Measurements from ENCODE around the gene CDC42EP2. TPM values are rescaled to one million over a fixed set of nuclear protein-coding genes. Genes with fewer than 3 reads are reported as not detected.

CDC42EP2 gene
- total RNA-seq, 4 donors from 2014 or later, result 26.3 to 63.4 (median 42.8) TPM

GRCh38 chr11:65362320-65362931, 47.8 kb downstream of the CDC42EP2 start:
- Histone ChIP-seq H3K27ac (no peak overlapping the region), H3K36me3 (no peaks in the 10 kb centered on the region), H3K4me3 (no peak overlapping the region), H3K9me3 (no peaks in the 10 kb centered on the region), H3K27me3 (no peaks in the 10 kb centered on the region), H3K4me1 (peaks cover 0 to 9% (median 0%) of the 10 kb centered on the region in 3 donors)
- no peak for ATAC-seq
- no peak for TF ChIP-seq POLR2AphosphoS5 (IDR thresholded peaks at IDR 0.05)
- TF ChIP-seq CTCF (IDR thresholded peaks at IDR 0.05), result no peak
- 77 to 98% methylated on average over 7 to 8 of the region's 10 CpGs for whole genome bisulfite sequencing, 2 donors (ENCODE audit: low coverage in 1 of 2)

- Histone ChIP-seq H3K4me3 (no peak overlapping the region), H3K36me3 (no peaks in the 10 kb centered on the region), H3K4me1 (peaks cover 0 to 9% (median 0%) of the 10 kb centered on the region in 3 donors), H3K27ac (no peak overlapping the region), H3K9me3 (no peaks in the 10 kb centered on the region), H3K27me3 (no peaks in the 10 kb centered on the region)
- no peak for ATAC-seq
- WGBS, 2 donors (ENCODE audit: low coverage in 1 of 2), result 75 to 88% methylated on average over 3 to 6 of the region's 6 CpGs
- TF ChIP-seq CTCF (IDR thresholded peaks at IDR 0.05), result no peak
- no peak for TF ChIP-seq POLR2AphosphoS5 (IDR thresholded peaks at IDR 0.05)
Measured at GRCh38 chr11:65362966-65363365, 48.3 kb downstream of the CDC42EP2 start.

DNA sequence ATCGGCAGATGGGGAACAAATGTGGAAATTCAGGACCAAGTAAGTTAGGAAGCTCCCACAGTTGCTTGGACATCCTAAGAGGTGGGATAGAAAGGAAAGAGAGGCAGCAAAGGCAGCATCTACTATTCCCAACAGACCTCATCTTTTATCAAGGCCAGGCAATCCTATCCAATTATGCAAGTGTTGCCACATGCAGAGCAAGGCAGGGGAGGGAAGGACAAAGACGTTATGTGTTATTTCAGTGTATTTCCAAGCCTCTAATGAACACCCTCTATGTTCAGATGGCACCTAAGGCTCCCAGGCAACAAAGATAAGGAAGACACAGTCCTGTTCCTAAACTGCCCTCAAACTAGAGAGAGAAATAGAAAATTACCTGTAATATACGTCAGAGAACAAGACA, 49.1 kb downstream of the CDC42EP2 start:
- no peak overlapping the region for H3K27ac ChIP-seq
- no peak for ATAC-seq
- no peak overlapping the region for H3K4me3 ChIP-seq
- TF ChIP-seq POLR2AphosphoS5 (IDR thresholded peaks at IDR 0.05), result no peak
- TF ChIP-seq POLR2A (IDR thresholded peaks at IDR 0.05), result no peak
- TF ChIP-seq CTCF (IDR thresholded peaks at IDR 0.05), result no peak
- no peak for TF ChIP-seq EP300 (IDR thresholded peaks at IDR 0.05)
- peaks cover 0 to 9% (median 0%) of the 10 kb centered on the region in 3 donors for H3K4me1 ChIP-seq
- H3K27me3 ChIP-seq, result no peaks in the 10 kb centered on the region
- no peaks in the 10 kb centered on the region for H3K36me3 ChIP-seq
- H3K9me3 ChIP-seq, result no peaks in the 10 kb centered on the region
- WGBS, 2 donors (ENCODE audit: low coverage in 1 of 2), result 53 to 71% methylated on average over 2 of the region's 3 CpGs

DNA sequence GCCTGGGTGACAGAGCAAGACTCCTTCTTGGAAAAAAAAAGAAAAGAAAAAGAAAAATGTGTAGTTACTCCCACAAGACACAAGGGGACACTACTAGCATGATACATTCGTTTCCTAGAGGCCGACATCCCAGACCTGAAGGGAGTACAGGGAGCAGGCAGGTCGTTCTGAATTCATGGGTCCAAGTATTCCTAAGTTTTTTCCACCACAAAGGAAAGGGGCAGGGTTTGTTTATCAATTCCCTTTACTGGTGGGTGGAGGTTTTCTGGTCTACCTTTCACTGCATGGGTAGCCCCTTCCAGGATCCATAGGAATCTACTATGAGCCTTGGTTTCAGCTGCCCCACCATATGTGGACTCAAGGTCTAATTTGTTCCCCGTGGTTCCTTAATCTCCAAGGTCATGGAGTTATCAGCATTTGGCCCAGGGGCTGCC, 51.7 kb downstream of the CDC42EP2 start:
- TF ChIP-seq CTCF (IDR thresholded peaks at IDR 0.05), result peak in 3 of 4 experiments; percentile 82 to 87 (median 83)
- no peak for TF ChIP-seq POLR2AphosphoS5 (IDR thresholded peaks at IDR 0.05)
- H3K4me3 ChIP-seq, result no peak overlapping the region
- H3K36me3 ChIP-seq, result no peaks in the 10 kb centered on the region
- no peaks in the 10 kb centered on the region for H3K9me3 ChIP-seq
- ATAC-seq, result peak; percentile 79
- H3K27ac ChIP-seq, result no peak overlapping the region
- WGBS, 2 donors (ENCODE audit: low coverage in 1 of 2), result 4 to 5% methylated on average over 3 to 4 of the region's 4 CpGs
- peaks cover 0 to 9% (median 0%) of the 10 kb centered on the region in 3 donors for H3K4me1 ChIP-seq
- H3K27me3 ChIP-seq, result no peaks in the 10 kb centered on the region

GRCh38 chr11:65370659-65371049, 56.0 kb downstream of the CDC42EP2 start:
- peaks cover 0 to 9% (median 0%) of the 10 kb centered on the region in 3 donors for H3K4me1 ChIP-seq
- no peak overlapping the region for H3K4me3 ChIP-seq
- H3K27me3 ChIP-seq, result no peaks in the 10 kb centered on the region
- no peak for TF ChIP-seq EP300 (IDR thresholded peaks at IDR 0.05)
- TF ChIP-seq CTCF (IDR thresholded peaks at IDR 0.05), result no peak
- no peak for TF ChIP-seq POLR2A (IDR thresholded peaks at IDR 0.05)
- TF ChIP-seq POLR2AphosphoS5 (IDR thresholded peaks at IDR 0.05), result no peak
- H3K9me3 ChIP-seq, result no peaks in the 10 kb centered on the region
- H3K36me3 ChIP-seq, result no peaks in the 10 kb centered on the region
- peak overlapping the region in 1 of 4 donors; percentile 37 for H3K27ac ChIP-seq
- 57 to 83% methylated on average over 1 to 4 of the region's 6 CpGs for WGBS, 2 donors (ENCODE audit: low coverage in 1 of 2)
- ATAC-seq, result no peak

Data from gastroesophageal sphincter (tissue), 4 donors.